ENCODE data around the gene MAP3K20. TPM values are rescaled to one million over a fixed set of nuclear protein-coding genes. Genes with fewer than 3 reads are reported as not detected.

Gene MAP3K20
- total RNA-seq, 1 experiment from 2014 or later: 44.5 TPM

- Mint-ChIP-seq H3K36me3 (ENCODE audit: insufficient read depth, unreplicated experiment) (peaks cover 39% of the 10 kb centered on the region), H3K27ac (ENCODE audit: unreplicated experiment) (peak overlapping the region; percentile 72), H3K27me3 (ENCODE audit: insufficient read depth, unreplicated experiment) (no peaks in the 10 kb centered on the region), H3K4me3 (ENCODE audit: unreplicated experiment) (no peak overlapping the region), H3K9me3 (ENCODE audit: unreplicated experiment) (no peaks in the 10 kb centered on the region), H3K4me1 (ENCODE audit: low read depth, unreplicated experiment) (peaks cover 30% of the 10 kb centered on the region)
- no peak for TF ChIP-seq CTCF (IDR thresholded peaks at IDR 0.05; ENCODE audit: insufficient read depth in 1 of 2, low read depth in 1 of 2, low read length in 1 of 2, severe bottlenecking in 1 of 2, unreplicated experiment in 1 of 2)
- ChIA-PET CTCF (no interaction called here), POLR2A (no interaction called here)
- Histone ChIP-seq H3K27me3 (replicated peaks; ENCODE audit: control insufficient read depth, insufficient read depth, low read length) (no peaks in the 10 kb centered on the region), H3K36me3 (ENCODE audit: control insufficient read depth, insufficient read depth, low read length) (no peaks in the 10 kb centered on the region), H3K4me3 (ENCODE audit: low read depth, low read length) (no peak overlapping the region), H3K9me3 (no peaks in the 10 kb centered on the region), H3K4me1 (peaks cover 36% of the 10 kb centered on the region)
- BruUV-seq (replicated peaks): no TSS peak
- intact Hi-C loops (cut with micrococcal nuclease; ENCODE audit: unreplicated experiment): no loop called here
- no peak for DNase-seq
Measured at GRCh38 chr2:173106959-173107628, 31.4 kb downstream of the MAP3K20 start.

- TF ChIP-seq CTCF (IDR thresholded peaks at IDR 0.05; ENCODE audit: insufficient read depth in 1 of 2, low read depth in 1 of 2, low read length in 1 of 2, severe bottlenecking in 1 of 2, unreplicated experiment in 1 of 2): no peak
- no peak overlapping the region for H3K4me3 ChIP-seq (ENCODE audit: low read depth, low read length)
- no peaks in the 10 kb centered on the region for H3K9me3 Mint-ChIP-seq (ENCODE audit: unreplicated experiment)
- peak overlapping the region; percentile 72 for H3K27ac Mint-ChIP-seq (ENCODE audit: unreplicated experiment)
- H3K36me3 Mint-ChIP-seq (ENCODE audit: insufficient read depth, unreplicated experiment): peaks cover 42% of the 10 kb centered on the region
- ChIA-PET CTCF (no interaction called here), POLR2A (no interaction called here)
- H3K9me3 ChIP-seq: no peaks in the 10 kb centered on the region
- BruUV-seq (replicated peaks): no TSS peak
- intact Hi-C loops (cut with micrococcal nuclease; ENCODE audit: unreplicated experiment): no loop called here
- peaks cover 39% of the 10 kb centered on the region for H3K4me1 ChIP-seq
- no peaks in the 10 kb centered on the region for H3K27me3 Mint-ChIP-seq (ENCODE audit: insufficient read depth, unreplicated experiment)
- no peak overlapping the region for H3K4me3 Mint-ChIP-seq (ENCODE audit: unreplicated experiment)
- H3K27me3 ChIP-seq (replicated peaks; ENCODE audit: control insufficient read depth, insufficient read depth, low read length): no peaks in the 10 kb centered on the region
- no peak for DNase-seq
- no peaks in the 10 kb centered on the region for H3K36me3 ChIP-seq (ENCODE audit: control insufficient read depth, insufficient read depth, low read length)
- H3K4me1 Mint-ChIP-seq (ENCODE audit: low read depth, unreplicated experiment): peaks cover 30% of the 10 kb centered on the region
Measured at GRCh38 chr2:173107629-173108022, 32.0 kb downstream of the MAP3K20 start.

GRCh38 chr2:173109253-173110188, 33.9 kb downstream of the MAP3K20 start:
- H3K9me3 Mint-ChIP-seq (ENCODE audit: unreplicated experiment): peaks cover 18% of the 10 kb centered on the region
- no peaks in the 10 kb centered on the region for H3K9me3 ChIP-seq
- H3K27me3 Mint-ChIP-seq (ENCODE audit: insufficient read depth, unreplicated experiment): no peaks in the 10 kb centered on the region
- peaks cover 39% of the 10 kb centered on the region for H3K4me1 ChIP-seq
- DNase-seq: peak in 1 of 2 experiments; percentile 66
- no TSS peak for BruUV-seq (replicated peaks)
- H3K36me3 Mint-ChIP-seq (ENCODE audit: insufficient read depth, unreplicated experiment): peaks cover 49% of the 10 kb centered on the region
- ChIA-PET POLR2A (interaction anchor here (0.6 to 0.7 kb wide), 2 partner anchors 111 to 942 kb away, joined by 3 read pairs; no protein-coding TSS in a partner anchor), CTCF (no interaction called here)
- H3K4me1 Mint-ChIP-seq (ENCODE audit: low read depth, unreplicated experiment): peaks cover 39% of the 10 kb centered on the region
- intact Hi-C loops (cut with micrococcal nuclease; ENCODE audit: unreplicated experiment): loop anchor here (1.0 kb wide), 5 partner anchors 34 to 82 kb away; partner anchors contain the start of gene MAP3K20
- no peaks in the 10 kb centered on the region for H3K27me3 ChIP-seq (replicated peaks; ENCODE audit: control insufficient read depth, insufficient read depth, low read length)
- no peak for TF ChIP-seq CTCF (IDR thresholded peaks at IDR 0.05; ENCODE audit: insufficient read depth in 1 of 2, low read depth in 1 of 2, low read length in 1 of 2, severe bottlenecking in 1 of 2, unreplicated experiment in 1 of 2)
- H3K27ac Mint-ChIP-seq (ENCODE audit: unreplicated experiment): peak overlapping the region; percentile 96
- no peak overlapping the region for H3K4me3 ChIP-seq (ENCODE audit: low read depth, low read length)
- H3K36me3 ChIP-seq (ENCODE audit: control insufficient read depth, insufficient read depth, low read length): no peaks in the 10 kb centered on the region
- peak overlapping the region; percentile 46 for H3K4me3 Mint-ChIP-seq (ENCODE audit: unreplicated experiment)
